Subcutaneous preadipocyte (primary cell): ENCODE measurements around the gene PPP2R2B. TPM values are rescaled to one million over a fixed set of nuclear protein-coding genes. Genes with fewer than 3 reads are reported as not detected.

Experiments
- small RNA-seq: library from RNA; depleted of rRNA; stranded (forward); fragments of <200 nt; gene quantifications from one replicate; pipeline ENCODE3, GENCODE V24; 2012
- total RNA-seq: library from RNA; depleted of rRNA; stranded (reverse); fragments of >200 nt; gene quantifications from 2 replicates; pipeline ENCODE4 v1.2.3, GENCODE V29; 2012

The PPP2R2B gene
- total RNA-seq, result not detected in 2 replicates

DNA sequence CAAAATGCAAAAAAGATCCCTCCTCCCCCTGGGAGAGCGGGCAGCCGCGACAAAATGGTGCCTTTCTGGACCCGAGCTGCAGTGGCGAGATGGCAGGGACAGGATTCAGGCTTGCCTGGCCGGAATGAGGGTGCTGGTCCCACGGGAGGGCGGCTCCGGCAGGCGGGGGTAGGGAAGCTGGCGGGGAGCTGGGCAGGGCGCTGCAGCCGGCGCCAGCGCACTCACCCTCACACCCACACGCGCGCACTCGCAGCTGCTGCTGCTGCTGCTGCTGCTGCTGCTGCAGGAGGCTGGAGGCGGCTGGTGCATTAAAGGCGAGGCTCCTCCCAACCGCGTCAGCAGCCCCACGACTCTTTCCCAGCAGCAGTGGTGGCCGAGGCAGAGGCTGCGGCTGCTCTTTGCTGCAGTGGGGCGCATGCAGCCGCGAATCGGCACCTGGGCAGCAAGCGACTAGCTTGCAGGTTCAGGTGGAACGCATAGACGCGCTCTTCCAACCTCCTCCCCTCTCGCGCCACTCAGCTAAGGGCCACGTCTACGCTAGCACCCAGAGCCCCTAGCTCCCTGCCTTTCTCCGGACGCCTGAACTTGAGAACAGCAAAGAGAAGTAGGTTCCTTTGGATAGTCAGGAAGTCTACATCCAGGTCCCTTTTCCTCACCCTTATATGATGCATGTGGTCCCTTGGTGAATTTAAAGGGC is at the start of gene PPP2R2B:
Gene PPP2R2B (minus strand): TSS at position 282 of the 697 bp plus-strand sequence.

Small RNA genes lying within 50 kb of the gene (small RNA-seq; reads per million reads assigned to genes)
- not detected for gene RN7SL791P
